Neural cell (in vitro differentiated cells): ENCODE results near the gene COQ9. TPM values are rescaled to one million over a fixed set of nuclear protein-coding genes. Genes with fewer than 3 reads are reported as not detected.

Experiments
- H2AFZ ChIP-seq: fragments of 200-600, 300-800 bp; sonication (generic), shearing (Covaris generic); 2 replicates; pipeline ENCODE4 v1.6.0; 2014; ENCODE audit warnings: low read depth, mild to moderate bottlenecking, antibody characterized with exemption, low read length, moderate library complexity
- H3F3A ChIP-seq: fragments of 200-600 bp; shearing (Covaris generic); 2 replicates; pipeline ENCODE4 v1.6.1; 2016; ENCODE audit warnings: mild to moderate bottlenecking, moderate library complexity, mixed read lengths, antibody characterized with exemption, low read length; ENCODE audit not compliant: insufficient read depth, poor library complexity, severe bottlenecking
- H3K27ac ChIP-seq: fragments of 200-600, 300-800 bp; sonication (generic), shearing (Covaris generic); 2 replicates; pipeline ENCODE4 v1.5.1; 2014; ENCODE audit warnings: mild to moderate bottlenecking, low read length, moderate library complexity
- H3K27me3 ChIP-seq: fragments of 300-800, 200-600 bp; sonication (generic), shearing (Covaris generic); 2 replicates; pipeline ENCODE4 v1.6.0; 2014; ENCODE audit warnings: mild to moderate bottlenecking, low read depth, low read length, moderate library complexity; ENCODE audit not compliant: insufficient read depth
- H3K36me3 ChIP-seq: fragments of 300-800, 200-600 bp; sonication (generic), shearing (Covaris generic); 2 replicates; pipeline ENCODE4 v1.5.1; 2014; ENCODE audit warnings: mild to moderate bottlenecking, antibody characterized with exemption, low read length, moderate library complexity; ENCODE audit not compliant: insufficient read depth
- H3K4me2 ChIP-seq: fragments of 300-800, 200-600 bp; sonication (generic), shearing (Covaris generic); 2 replicates; pipeline ENCODE4 v1.6.0; 2014; ENCODE audit warnings: mild to moderate bottlenecking, low read length
- H3K4me3 ChIP-seq: fragments of 300-800, 200-600 bp; sonication (generic), shearing (Covaris generic); 2 replicates; pipeline ENCODE4 v1.5.1; 2014; ENCODE audit warnings: mild to moderate bottlenecking, low read length, moderate library complexity
- H3K79me2 ChIP-seq: fragments of 200-600 bp; shearing (Covaris generic); replicated peaks from 2 replicates; pipeline ENCODE4 v1.6.0; 2014; ENCODE audit warnings: mild to moderate bottlenecking, low read length, moderate library complexity; ENCODE audit not compliant: insufficient read depth
- H3K9ac ChIP-seq: fragments of 300-800, 200-600 bp; sonication (generic), shearing (Covaris generic); 2 replicates; pipeline ENCODE4 v1.6.1; 2016; ENCODE audit warnings: mild to moderate bottlenecking, low read length, mixed read lengths
- H3K9me2 ChIP-seq: fragments of 200-600 bp; shearing (Covaris generic); 2 replicates; pipeline ENCODE4 v1.6.1; 2016; ENCODE audit warnings: mild to moderate bottlenecking, low read length, mixed read lengths; ENCODE audit not compliant: insufficient read depth
- H3K9me3 ChIP-seq: fragments of 200-600, 300-800 bp; sonication (generic), shearing (Covaris generic); 2 replicates; pipeline ENCODE4 v1.6.1; 2016; ENCODE audit warnings: mild to moderate bottlenecking, mixed run types, low read length, moderate library complexity, mixed read lengths
- H4K20me1 ChIP-seq: fragments of 200-600 bp; shearing (Covaris generic); 2 replicates; pipeline ENCODE4 v1.6.1; 2016; ENCODE audit warnings: mild to moderate bottlenecking, mixed run types; ENCODE audit not compliant: insufficient read depth
- CTCF ChIP-seq: fragments of 450-650 bp; IDR thresholded peaks from 2 replicates; pipeline ENCODE4 v1.5.1; 2014; ENCODE audit warnings: antibody characterized with exemption, mild to moderate bottlenecking, moderate library complexity; ENCODE audit not compliant: poor library complexity, severe bottlenecking
- EP300 ChIP-seq: fragments of 450-650 bp; conservative IDR thresholded peaks from 2 replicates; pipeline ENCODE4 v1.6.1; 2014; ENCODE audit warnings: antibody characterized with exemption, mild to moderate bottlenecking, moderate library complexity; ENCODE audit not compliant: poor library complexity, severe bottlenecking
- EZH2 ChIP-seq: fragments of 200-600, 300-800 bp; shearing (Covaris generic), sonication (generic); IDR thresholded peaks from 2 replicates; pipeline ENCODE4 v1.6.1; 2014; ENCODE audit warnings: antibody characterized with exemption, low read length, borderline replicate concordance, mild to moderate bottlenecking; ENCODE audit not compliant: insufficient read depth, poor library complexity, severe bottlenecking
- MXI1 ChIP-seq: fragments of 450-650 bp; conservative IDR thresholded peaks from 2 replicates; pipeline ENCODE4 v1.6.1; 2014; ENCODE audit warnings: antibody characterized with exemption, mild to moderate bottlenecking; ENCODE audit not compliant: poor library complexity, severe bottlenecking
- POLR2AphosphoS5 ChIP-seq: IDR thresholded peaks from 2 replicates; pipeline ENCODE4 v1.6.1; 2012
- RAD21 ChIP-seq: fragments of 450-650 bp; conservative IDR thresholded peaks from 2 replicates; pipeline ENCODE4 v1.6.1; 2014; ENCODE audit warnings: antibody characterized with exemption, mild to moderate bottlenecking, moderate library complexity
- REST ChIP-seq: IDR thresholded peaks from 2 replicates; pipeline ENCODE4 v1.6.1; 2012; ENCODE audit warnings: borderline replicate concordance
- TAF1 ChIP-seq: IDR thresholded peaks from 2 replicates; pipeline ENCODE4 v1.6.1; 2012; ENCODE audit warnings: low read depth
- polyA plus RNA-seq: library from polyadenylated mRNA; depleted of rRNA; stranded (reverse); fragments of >200 nt; gene quantifications from 2 replicates; pipeline ENCODE4 v1.2.3, GENCODE V29; 2014

The COQ9 gene
- polyA plus RNA-seq, 1 donor from 2014 or later: 78.7 TPM

GRCh38 chr16:57479205-57479975 is 32.1 kb downstream of the COQ9 start:
- H3K27ac ChIP-seq: peak overlapping the region; percentile 76

GRCh38 chr16:57479976-57480753 is 32.9 kb downstream of the COQ9 start:
- Histone ChIP-seq H3K4me3 (peak overlapping the region; percentile 89), H4K20me1 (peaks cover 4% of the 10 kb centered on the region), H3F3A (no peaks in the 10 kb centered on the region), H3K9me2 (no peaks in the 10 kb centered on the region), H3K27me3 (no peaks in the 10 kb centered on the region), H3K27ac (peak overlapping the region; percentile 76), H3K9me3 (no peaks in the 10 kb centered on the region), H3K36me3 (no peaks in the 10 kb centered on the region), H3K79me2 (peaks cover 41% of the 10 kb centered on the region), H3K9ac (peak overlapping the region; percentile 81), H2AFZ (peak overlapping the region; percentile 53), H3K4me2 (peak overlapping the region; percentile 68)
- TF ChIP-seq TAF1: no peak
- TF ChIP-seq REST: no peak
- no peak for TF ChIP-seq RAD21
- TF ChIP-seq EZH2: no peak
- no peak for TF ChIP-seq CTCF

More at GRCh38 chr16:57479205-57479975, 32.1 kb downstream of the COQ9 start:
- Histone ChIP-seq H3K36me3 (no peaks in the 10 kb centered on the region), H3K79me2 (peaks cover 41% of the 10 kb centered on the region), H3F3A (no peaks in the 10 kb centered on the region), H4K20me1 (peaks cover 4% of the 10 kb centered on the region), H3K9ac (peak overlapping the region; percentile 81), H3K27me3 (no peaks in the 10 kb centered on the region), H3K9me3 (no peaks in the 10 kb centered on the region), H2AFZ (peak overlapping the region; percentile 53), H3K4me3 (peak overlapping the region; percentile 89), H3K9me2 (no peaks in the 10 kb centered on the region), H3K4me2 (peak overlapping the region; percentile 92)
- peak; percentile 39 for TF ChIP-seq EP300
- no peak for TF ChIP-seq RAD21
- TF ChIP-seq MXI1: peak; percentile 73
- TF ChIP-seq POLR2AphosphoS5: peak; percentile 85
- TF ChIP-seq CTCF: no peak
